Hepatic stellate cell (primary cell): ENCODE data around the gene GPR18.
A peak's percentile ranks its signal among the peaks of the same experiment; 100 is the strongest.

Experiments
- DNase-seq: peaks from one replicate; pipeline ENCODE4 v3.0.0; 2011; ENCODE audit warnings: low spot score

The GPR18 gene

DNA sequence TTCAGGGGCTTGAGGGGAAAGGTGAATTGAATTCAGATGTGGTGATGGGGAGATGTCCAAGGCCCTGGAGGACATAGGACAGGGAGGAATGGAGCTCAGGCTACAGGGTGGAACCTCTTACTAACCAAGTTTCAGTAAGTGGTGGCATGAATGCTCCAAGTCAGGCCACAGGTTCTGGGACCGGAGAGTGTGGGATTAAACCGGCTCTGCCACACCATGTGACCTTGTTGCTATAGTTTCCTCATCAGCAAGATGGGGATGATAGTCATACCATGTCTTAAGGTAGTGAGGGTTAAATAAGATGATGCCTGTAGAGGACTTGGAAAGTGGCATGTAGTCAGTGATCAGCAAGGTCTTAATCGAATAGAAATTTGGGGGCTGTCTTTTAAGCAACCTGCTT is 32.7 kb upstream of the GPR18 start:
- DNase-seq, result no peak

DNA sequence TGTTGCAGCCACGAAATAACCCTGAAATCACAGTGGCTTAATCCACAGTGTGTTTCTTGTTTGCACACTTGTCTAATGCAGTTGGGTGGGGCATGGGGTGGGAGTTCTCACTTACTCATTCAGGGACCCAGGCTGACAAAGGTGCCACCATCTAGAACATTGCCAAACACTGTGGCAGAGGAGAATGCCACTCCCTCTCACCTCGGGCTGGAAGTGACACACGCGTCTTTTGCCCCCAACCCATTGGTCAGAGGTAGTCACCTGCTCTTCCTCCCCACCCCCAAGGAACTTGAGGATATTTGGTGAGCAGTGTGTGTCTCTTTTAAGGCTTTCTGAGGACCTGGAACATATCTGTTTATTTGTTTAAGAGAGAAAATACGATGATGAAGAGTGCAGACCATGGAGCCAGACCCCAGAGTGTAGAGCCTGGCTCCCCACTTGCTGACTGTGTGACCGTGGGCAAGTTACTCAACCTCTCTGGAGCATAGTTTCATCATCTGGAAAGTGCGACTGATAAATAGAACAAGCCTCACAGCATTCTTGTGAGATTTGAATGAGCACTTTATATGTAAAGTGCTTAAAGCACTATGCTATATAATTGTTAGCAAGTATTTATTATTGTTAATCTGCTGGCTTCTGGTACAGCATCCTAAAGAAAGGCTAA is 31.6 kb upstream of the GPR18 start:
- DNase-seq, result no peak

DNA sequence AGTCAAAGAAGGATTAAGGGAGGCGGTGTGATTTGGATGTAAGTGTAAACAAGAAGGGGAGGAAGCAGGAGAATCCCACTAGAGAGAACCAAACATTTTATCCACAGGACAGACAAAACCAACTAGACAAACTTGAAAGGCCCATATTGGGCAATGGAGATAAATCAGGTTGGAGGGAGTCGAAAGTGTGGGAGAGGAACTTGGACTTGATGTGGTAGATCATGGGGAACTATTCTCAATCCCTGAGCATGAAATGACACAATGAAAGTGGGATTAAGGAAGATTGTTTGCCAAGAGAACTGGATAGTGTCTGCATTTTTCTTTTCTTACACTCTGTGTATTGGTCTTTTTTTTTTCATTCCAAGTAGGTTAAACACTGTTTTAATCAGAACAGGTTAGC is 31.1 kb upstream of the GPR18 start:
- DNase-seq, result no peak

DNA sequence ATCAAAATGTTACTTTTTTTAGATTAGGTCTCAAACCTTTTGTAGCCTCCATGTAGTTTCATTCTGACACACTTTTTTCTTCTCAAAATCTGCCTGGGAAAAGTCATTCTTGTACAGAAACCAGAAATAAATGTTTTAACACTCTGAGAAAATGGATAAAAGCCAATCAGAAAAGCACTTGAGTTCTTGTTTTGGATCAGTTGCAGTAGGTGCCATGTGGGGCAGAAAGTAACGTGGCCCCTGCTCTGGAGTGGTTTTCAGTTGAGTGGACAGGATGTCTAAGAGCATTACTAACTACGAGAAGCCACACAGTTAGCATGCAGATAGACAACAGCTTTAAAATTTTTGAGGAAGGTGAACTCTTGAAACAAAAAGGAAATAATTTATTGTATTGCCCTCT is 29.9 kb upstream of the GPR18 start:
- DNase-seq, result no peak

DNA sequence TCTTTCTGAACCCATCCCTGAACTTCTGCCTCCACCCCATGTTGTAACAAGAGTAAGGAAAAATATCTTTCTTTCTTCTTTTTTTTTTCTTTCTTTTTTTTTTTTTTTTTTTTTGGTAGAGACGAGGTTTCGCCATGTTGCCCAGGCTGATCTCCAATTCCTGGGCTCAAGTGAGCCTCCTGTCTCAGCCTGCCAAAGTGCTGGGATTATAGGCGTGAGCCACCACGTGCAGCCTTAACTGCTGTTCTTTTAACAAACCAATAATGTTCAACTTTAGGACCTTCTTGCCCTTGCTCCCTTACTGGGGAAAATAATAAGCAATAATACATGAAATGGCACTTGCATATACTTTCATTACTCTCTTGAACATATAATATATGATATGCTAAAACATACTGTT is 29.4 kb upstream of the GPR18 start:
- no peak for DNase-seq

DNA sequence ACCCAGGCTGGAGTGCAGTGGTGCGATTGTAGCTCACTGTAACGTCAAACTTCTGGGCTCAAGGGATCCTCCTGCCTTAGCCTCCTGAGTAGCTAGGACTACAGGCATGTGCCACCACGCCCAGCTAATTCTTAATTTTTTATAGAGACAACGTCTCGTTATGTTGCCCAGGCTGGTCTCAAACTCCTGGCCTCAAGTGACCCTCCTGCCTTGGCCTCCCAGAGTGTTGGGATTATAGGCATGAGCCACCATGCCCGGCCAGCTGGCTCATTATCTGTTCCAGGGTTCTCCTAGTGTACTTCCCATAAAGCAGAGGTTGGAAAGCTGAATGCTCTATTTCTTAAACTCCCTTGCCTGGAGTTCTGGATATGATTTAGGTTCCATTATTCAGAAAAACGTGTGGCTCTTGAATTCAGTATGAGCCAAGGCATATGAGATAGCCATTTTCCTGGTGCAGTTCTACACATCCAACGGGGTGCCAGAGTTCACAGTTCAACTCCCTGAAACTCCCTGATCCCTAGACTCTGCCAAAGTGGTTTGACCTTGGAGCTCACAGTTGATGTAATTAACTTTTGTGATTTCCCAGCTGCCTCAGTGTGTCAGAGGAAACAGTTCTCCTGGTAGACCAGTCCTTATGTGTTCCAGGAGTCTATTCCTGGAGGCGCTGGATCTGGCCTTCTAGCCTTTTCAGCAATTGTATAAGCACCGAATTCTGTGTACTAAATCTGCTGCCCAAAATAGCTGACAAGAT is 27.4 kb upstream of the GPR18 start:
- no peak for DNase-seq

DNA sequence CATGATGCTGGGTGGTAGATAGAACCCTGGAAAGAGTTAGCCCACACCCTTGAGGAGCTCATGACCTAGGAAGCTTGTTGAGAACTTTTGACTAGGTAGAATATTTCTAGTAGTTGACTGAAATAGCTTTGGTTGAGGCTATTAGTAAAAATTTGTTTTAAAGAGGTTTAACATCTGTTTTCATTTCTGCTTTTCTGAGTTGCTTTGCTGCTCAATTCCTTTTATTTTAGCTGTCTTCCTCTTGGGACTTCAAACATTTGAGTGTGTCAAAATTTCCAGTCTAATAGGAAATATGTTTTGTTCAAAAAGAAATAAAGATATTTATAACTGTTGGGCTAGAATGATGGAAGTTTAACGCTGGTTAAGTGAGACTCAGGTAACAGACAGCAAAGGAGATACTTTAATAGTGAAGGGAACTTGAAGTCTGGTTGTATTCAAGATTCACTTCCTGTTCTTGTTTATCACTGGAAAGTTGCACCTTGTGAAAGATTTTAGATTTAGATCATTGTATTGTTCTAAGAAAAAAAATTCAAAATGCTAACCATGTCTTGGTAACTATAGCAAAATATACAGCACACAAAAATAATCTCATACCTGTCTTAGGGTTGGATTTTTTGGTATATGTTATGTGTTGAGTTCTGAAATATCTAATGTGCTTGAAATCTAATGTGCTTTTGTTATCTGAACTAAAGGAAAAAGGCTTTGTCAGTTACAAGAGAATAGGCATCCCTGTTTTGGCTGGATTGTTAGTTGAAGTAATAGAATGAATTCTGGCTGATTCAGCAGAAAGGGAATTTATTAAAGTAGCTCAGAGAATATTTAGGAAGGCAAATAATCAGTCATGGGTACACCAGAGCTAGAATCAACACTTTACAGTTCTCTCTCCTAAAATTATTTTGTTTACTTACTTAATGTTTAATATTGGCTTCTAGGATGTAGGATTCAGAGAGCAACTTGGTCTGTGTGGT is 24.4 kb upstream of the GPR18 start:
- no peak for DNase-seq

DNA sequence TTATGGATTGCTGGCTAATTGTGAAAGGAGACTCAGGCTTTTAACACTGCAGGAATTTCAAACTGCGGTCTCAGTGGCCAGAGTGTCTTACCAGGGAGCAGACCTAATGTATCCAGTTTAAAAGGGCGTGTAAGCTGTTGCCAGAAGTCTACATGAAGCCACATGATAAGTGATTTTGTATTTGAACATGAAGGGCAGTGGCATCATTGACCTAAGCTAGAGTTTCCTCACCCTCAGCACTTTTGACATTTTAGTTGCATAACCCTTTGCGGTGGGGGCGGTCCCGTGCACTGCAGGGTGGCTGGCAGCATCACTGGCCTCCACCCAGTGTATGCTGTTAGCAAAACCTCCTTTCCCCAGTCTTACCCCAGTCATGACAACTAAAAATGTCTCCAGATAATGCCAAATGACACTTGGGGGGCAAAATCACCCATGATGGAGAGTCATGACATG is 23.7 kb upstream of the GPR18 start:
- DNase-seq, result no peak

DNA sequence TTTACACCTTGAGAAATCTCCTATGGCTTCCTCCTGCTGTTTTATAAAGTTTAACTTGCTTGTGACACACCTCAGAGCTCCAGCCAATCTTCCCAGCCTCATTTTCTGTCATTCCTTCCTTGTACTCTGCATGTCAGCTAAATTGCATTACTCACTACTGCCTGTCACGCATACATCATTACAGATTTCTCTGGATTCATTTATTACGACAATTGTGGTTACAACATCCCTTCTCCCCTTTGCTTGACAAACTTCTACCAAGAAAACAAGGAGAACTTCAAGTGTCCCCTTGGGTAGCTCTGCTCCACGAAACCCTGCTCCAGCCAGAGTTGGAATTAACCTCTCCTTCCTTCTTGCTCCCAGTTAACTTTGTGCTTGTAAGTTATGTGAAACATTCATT is 22.0 kb upstream of the GPR18 start:
- no peak for DNase-seq

DNA sequence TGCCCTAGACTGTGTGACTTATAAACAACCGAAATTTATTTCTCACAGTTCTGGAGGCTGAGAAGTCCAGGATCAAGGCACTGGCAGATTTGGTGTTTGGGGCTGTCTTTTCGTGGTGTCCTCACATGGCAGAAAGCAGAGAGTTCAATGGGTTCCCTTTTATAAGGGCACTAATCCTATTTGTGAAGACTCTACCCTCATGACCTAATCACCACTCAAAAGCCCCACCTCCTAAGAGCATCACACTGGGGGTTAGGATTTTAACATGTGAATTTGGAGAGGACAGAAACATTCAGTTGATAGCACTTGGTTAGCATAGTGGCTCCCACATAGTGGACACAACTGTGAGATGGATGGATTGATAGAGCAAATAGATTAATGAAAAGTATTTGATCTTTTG is 21.5 kb upstream of the GPR18 start:
- DNase-seq, result no peak

DNA sequence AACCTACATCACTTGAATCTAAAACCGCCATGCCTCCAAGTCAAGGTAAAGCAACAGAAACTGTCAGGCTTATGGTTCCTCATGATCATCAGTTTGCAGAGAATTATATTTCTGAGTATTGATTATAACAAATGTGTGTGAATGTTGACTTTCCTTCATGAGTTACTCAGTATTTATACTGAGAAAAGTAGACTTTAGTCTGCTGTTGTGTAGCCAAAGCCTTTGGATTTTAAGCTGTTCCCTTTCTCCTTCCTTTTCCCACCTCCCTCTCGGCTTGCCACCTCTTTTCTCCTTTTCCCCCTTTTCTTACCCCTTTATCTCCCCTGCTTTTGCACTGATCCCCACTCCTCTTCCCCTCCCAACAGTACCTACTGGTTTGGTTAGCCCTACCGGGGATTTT is 20.7 kb upstream of the GPR18 start:
- DNase-seq, result no peak

DNA sequence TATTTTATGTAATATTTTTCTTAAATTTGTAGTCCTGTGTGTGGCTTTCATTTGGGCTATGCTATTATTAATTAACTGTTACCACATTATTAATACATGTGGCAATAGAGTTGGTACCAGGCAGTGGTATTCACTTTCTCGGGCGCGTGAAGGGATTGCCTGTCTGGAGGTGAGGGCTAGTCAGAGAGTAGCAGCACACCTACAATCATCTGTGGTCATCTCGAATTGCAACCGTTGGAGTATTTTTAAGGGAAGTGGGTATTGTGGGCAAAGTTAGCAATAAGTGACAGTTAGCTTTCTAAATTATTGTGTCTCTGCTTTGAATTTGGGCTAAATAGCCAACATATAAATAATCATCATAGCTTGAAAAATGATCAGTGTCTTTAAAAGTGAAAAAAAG is 20.0 kb upstream of the GPR18 start:
- no peak for DNase-seq

DNA sequence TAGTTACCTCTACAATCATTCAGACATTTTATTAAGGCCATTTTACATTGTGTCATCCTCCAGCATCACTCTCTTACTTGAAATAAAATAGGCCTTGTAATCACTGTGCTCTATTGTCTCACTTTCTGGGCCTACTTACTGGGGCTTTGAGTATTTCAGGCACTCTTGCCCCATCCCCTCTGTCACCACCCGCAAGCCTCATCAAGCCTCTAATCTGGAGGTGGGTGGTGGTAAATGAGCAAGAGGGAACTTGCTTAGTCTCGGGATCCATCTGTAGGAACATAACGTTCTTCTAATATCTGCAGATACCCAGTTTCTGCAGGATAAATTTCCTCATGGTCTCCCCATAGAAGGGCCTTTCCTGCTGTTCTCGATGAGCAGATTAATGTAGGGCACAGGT is 19.4 kb upstream of the GPR18 start:
- DNase-seq, result no peak

DNA sequence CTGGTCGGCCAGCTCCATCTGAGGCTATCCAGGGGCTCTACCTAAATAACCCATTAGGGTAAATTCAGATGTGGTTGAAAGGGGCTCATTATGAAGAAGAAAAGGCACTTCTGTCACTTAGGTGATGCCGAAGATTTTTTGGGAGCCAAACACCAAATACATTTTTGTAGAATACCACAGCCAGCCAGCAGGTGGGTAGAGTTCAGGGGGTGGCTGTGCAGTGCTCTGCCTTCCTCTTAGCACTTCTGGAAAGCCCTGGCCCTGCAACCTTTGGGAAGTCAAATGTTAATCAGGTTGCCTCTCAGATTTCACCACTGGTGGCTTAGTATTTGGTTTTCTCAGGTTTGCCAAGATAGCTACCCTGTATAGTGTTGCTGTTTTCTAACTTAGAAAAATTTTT is 18.5 kb upstream of the GPR18 start:
- DNase-seq, result no peak

DNA sequence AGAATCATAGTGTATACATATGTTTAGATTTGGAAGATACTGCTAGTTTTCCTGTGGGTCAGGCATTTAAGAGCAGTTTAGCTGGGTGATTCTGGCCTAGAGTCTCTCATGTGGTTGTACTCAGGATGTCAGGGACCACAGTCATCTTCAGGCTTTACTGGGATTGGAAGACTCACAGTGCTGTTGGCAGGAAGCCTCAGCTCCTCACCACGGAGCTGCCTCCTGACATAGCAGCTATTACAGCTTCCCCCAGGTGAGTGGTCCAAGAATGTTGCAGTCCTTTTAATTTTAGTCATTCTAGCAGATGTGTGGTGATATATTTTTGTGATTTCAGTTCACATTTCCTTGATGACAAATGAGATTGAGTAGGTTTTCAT is 16.9 kb upstream of the GPR18 start:
- peak; percentile 10 for DNase-seq

DNA sequence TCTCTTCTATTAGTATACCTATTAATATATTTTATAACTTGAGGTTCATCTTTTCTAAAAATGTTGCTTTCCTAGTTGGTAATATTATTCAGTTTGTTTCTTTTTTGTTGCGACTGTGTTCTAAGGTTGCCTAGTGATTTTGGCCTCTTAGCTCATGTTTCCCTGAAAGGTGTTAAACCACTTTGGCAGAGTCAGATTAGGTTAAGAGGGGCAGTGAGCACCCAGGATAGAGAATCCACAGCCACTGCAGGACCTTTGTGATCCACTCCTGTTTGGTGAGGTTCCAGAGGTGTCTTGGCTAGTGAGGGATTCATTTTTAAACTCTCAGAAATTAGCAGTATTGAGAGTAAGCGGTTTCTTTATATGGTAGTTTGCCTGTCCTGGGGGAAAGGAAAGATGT is 14.9 kb upstream of the GPR18 start:
- no peak for DNase-seq

DNA sequence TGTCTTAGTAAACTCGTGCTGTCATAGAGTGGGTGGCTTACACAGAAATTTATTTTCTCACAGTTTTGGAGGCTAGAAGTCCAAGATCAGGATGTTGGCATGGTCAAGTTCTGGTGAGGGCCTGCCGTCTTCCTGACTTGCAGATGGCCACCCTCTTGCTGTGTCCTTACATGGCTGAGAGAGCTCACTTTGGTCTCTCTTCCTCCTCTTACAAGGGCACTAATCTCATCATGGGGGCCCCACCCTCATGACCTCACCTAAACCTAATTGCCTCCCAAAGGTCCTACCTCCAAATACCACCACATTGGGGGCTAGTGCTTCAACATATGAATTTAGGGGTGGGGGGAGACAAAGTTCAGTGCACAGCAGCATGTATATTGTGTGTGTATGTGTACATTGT is 14.3 kb upstream of the GPR18 start:
- DNase-seq, result no peak

DNA sequence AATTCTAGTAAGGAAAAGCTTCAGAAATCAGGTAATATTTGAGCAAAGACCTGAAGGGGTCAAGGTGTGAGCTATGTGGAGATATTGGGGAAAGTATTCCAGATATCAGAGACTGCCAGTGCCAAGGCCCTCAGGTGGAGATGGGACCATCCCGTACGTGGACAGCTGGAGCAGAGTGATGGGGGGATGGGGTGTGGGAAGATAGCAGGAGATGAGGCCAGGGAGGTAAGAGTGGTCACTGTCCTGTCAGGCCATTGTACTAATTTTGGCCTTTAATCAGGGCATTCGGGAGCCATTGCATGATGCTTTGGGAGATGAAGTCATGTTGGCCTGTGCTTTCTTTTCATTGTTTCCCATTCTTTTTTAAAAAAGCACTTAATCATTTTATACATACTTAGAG is 13.1 kb upstream of the GPR18 start:
- no peak for DNase-seq

DNA sequence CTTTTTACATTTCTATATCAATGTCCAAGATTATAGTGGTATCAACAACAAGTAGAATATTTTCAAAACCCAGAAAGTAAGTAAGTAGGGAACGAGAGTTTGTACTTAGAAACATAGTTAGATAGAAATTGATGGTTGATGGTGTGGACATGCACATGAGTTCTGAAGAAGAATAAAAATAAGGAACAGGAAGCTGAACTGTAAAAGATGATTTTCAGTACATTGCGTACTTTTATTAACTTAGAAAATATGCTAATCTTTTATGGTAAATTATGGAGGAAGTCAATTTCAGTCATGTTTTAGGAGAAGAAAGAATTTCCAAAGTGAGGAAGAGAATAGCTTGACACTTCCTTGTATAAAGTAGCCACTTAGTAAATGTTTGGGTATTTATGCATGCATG is 12.3 kb upstream of the GPR18 start:
- no peak for DNase-seq

DNA sequence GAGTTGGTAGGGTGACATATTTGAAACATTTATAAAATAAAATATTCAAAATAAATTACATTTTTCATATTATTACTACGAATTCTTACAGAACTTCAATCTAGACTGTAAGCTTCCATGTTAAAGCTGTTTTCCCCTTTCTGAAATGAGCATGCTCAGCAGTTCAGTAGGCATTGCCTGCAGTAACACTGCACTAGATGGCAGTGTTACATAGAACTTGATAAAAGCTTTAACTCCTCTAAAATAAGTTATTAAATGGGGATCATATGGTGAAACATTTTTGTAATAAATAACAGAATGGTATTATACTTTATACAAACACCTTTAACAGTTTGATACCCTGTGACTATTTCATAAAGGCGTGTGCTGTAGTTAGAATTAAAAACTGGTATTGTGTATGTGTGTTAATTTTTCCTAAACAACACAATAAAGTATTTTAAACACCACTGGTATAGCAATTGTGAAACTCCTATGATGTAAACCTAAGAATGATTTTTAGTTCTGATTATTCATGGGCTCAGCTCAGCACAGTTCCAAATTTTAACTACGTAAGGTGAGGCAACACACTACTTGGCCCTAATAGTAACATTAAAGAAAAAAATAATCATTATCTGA is 11.6 kb upstream of the GPR18 start:
- peak; percentile 22 for DNase-seq

DNA sequence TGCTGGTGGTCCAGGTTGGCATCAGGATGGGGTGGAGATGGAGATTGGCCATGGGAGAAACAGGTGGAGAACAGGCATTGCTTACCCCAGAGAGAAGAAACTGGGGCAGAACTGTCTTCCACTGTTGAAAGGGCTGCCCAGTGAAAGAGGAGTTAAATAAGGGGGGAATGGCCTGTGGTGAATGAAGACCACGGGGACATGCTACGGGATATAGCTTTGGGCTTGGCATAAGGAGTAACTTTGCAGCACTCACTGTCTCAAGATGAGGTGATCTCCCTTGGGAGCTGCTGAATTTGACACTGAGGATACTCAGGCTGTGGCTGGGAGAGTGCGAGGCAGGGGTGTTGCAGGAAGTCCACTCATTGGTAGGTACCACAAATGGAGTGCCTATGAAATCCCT is 10.6 kb upstream of the GPR18 start:
- DNase-seq, result no peak

DNA sequence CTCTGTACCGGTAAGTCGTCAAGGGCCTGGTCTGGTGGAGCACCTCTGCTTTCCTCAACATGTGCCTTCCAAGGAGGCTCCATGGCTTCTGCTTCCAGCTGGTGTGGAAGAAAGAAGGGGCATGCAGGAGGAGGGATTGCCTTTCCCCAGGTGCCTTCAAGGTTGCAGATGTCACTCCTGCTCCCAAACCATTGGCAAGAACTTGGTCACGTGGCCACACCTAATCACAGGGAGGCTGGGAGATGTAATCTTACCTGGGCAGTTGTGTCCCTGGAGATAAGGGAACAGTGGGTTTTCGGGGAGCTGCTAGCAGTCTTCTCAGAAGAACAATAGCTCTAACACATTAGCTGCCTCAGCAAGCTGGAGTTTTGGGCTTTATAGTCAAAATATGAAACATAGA is 9.7 kb upstream of the GPR18 start:
- DNase-seq, result no peak

DNA sequence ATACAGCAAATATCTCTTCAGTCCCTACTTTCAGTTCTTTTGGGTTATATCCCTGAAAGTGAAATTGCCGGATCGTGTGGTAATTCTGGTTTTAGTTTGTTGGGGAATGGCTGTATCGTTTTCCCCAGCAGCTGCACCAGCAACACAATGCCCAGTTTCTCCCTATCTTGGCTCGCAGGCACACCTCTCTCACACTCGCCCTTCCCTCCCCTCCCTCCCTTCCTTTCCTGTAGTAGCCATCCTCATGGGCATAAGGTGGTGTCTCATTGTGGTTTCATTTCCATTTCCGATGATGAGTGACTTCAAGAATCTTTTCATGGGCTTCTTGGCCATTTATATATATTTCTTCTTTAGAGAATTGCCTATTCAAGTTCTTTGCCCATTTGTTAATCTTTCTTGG is 8.6 kb upstream of the GPR18 start:
- DNase-seq, result no peak
